Thyroid gland (tissue), 4 donors: ENCODE measurements around the gene UST. TPM values are rescaled to one million over a fixed set of nuclear protein-coding genes. Genes with fewer than 3 reads are reported as not detected.

Experiments used
- DNase-seq, 2 donors: peaks; one replicate each; pipeline ENCODE4 v3.0.0-alpha.2; 2019
- H3K27ac ChIP-seq, 3 donors: fragments of 200-600 bp; sonication (generic); 1 replicate in 2 of 3; 2 replicates in 1 of 3; pipeline ENCODE4 v1.5.1; 2016 to 2019; ENCODE audit warnings: mild to moderate bottlenecking in 1 of 3, moderate library complexity in 1 of 3
- H3K27me3 ChIP-seq: fragments of 200-600 bp; sonication (generic); one replicate; pipeline ENCODE4 v1.5.1; 2019
- H3K36me3 ChIP-seq, 2 donors: fragments of 200-600 bp; sonication (generic); one replicate each; pipeline ENCODE4 v1.5.1; 2016 to 2019
- H3K4me1 ChIP-seq, 2 donors: fragments of 200-600 bp; sonication (generic); one replicate each; pipeline ENCODE4 v1.5.1; 2017 to 2019
- H3K4me3 ChIP-seq, 3 donors: fragments of 200-600 bp; sonication (generic); replicated peaks in 1 of 3; 1 replicate in 2 of 3; 2 replicates in 1 of 3; pipeline ENCODE4 v1.5.1; 2016; ENCODE audit warnings: mild to moderate bottlenecking in 1 of 3
- H3K9me3 ChIP-seq: fragments of 200-600 bp; sonication (generic); one replicate; pipeline ENCODE4 v1.5.1; 2017
- POLR2A ChIP-seq, 2 donors: fragments of 450-650 bp; IDR thresholded peaks; one replicate each; pipeline ENCODE4 v1.6.1; 2017; ENCODE audit warnings: antibody characterized with exemption in 2 of 2, mild to moderate bottlenecking in 2 of 2, moderate library complexity in 1 of 2
- WGBS, 2 donors: methylation state at CpG; one replicate each; pipeline ENCODE4 v1.1.5; 2017; 5-methylcytosine and 5-hydroxymethylcytosine counted together
- intact Hi-C: fragments of 100-400 bp; cut with DNase I; formaldehyde crosslinking; loops from one replicate; pipeline ENCODE4 v1.15.1; 2023
- total RNA-seq, 4 donors: library from RNA; depleted of rRNA; stranded (reverse); fragments of >200 nt; gene quantifications; one replicate each; pipeline ENCODE4 v1.2.3, GENCODE V29; 2016
- TF ChIP-seq, protein P1 (sequence below), 6 experiments: fragments of 200-600 bp in 3 of 6; fragments of 450-650 bp in 3 of 6; sonication (generic) in 3 of 6; IDR thresholded peaks; one replicate each; pipeline ENCODE4 v1.5.1; 2016 to 2019; ENCODE audit warnings: antibody characterized with exemption in 6 of 6, mild to moderate bottlenecking in 2 of 6, inconsistent platforms in 1 of 6, moderate library complexity in 1 of 6

Gene UST
- total RNA-seq, 4 donors from 2014 or later = 73.4 to 91.2 (median 81.4) TPM

DNA sequence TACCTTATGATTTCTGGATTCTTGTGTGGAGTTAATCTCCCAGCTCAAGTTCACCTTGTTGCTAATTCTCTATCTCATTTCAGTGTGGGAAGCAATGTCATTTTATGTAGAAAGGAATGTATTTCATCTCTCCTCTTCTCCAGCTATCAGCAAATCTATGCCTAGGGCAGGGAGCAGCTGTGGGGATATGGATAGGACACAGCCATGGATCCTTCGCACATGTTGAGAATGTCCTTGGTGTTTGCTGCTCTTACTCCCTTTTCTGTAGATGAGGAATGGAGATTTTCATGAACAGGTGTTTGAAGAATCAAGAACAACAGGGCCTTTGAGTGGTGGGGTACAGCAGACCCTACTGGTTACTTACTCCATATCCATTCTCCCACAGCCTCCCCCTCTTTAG is 182.0 kb downstream of the UST start:
- Histone ChIP-seq H3K27me3 (no peaks in the 10 kb centered on the region), H3K4me3 (no peak overlapping the region), H3K27ac (no peak overlapping the region), H3K36me3 (no peaks in the 10 kb centered on the region), H3K4me1 (no peaks in the 10 kb centered on the region), H3K9me3 (no peaks in the 10 kb centered on the region)
- no peak for DNase-seq
- no peak for TF ChIP-seq POLR2A (IDR thresholded peaks at IDR 0.05)
- TF ChIP-seq, protein P1, sequence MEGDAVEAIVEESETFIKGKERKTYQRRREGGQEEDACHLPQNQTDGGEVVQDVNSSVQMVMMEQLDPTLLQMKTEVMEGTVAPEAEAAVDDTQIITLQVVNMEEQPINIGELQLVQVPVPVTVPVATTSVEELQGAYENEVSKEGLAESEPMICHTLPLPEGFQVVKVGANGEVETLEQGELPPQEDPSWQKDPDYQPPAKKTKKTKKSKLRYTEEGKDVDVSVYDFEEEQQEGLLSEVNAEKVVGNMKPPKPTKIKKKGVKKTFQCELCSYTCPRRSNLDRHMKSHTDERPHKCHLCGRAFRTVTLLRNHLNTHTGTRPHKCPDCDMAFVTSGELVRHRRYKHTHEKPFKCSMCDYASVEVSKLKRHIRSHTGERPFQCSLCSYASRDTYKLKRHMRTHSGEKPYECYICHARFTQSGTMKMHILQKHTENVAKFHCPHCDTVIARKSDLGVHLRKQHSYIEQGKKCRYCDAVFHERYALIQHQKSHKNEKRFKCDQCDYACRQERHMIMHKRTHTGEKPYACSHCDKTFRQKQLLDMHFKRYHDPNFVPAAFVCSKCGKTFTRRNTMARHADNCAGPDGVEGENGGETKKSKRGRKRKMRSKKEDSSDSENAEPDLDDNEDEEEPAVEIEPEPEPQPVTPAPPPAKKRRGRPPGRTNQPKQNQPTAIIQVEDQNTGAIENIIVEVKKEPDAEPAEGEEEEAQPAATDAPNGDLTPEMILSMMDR (IDR thresholded peaks at IDR 0.05) = no peak
- WGBS, 2 donors = 100% methylated on average over 1 of the region's 1 CpG
- intact Hi-C loops = no loop called here

DNA sequence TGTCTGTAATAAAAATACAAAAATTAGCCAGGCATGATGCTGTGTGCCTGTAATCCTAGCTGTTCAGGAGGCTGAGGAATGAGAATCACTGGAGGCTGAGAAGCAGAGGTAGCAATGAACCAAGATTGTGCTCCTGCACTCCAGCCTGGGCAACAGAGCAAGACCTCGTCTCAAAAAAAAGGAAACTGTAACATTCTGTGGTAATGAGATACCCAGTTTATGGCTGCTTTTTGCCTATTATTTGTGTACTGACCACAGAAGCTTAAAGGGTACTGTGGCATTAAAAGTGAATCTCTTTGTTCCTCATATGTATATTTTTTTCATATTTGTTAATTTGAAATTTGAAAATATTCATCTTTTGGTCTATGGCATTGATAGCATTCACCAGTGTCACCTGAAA is 185.4 kb downstream of the UST start:
- no peak for DNase-seq
- H3K4me1 ChIP-seq = peaks cover 3 to 22% of the 10 kb centered on the region in 2 donors
- H3K9me3 ChIP-seq = no peaks in the 10 kb centered on the region
- no peak overlapping the region for H3K27ac ChIP-seq
- no peak overlapping the region for H3K4me3 ChIP-seq
- H3K27me3 ChIP-seq = no peaks in the 10 kb centered on the region
- WGBS, 2 donors = 82 to 93% methylated on average over 1 of the region's 1 CpG
- H3K36me3 ChIP-seq = no peaks in the 10 kb centered on the region
- intact Hi-C loops = no loop called here
- TF ChIP-seq, protein P1 (IDR thresholded peaks at IDR 0.05) = no peak
- no peak for TF ChIP-seq POLR2A (IDR thresholded peaks at IDR 0.05)

DNA sequence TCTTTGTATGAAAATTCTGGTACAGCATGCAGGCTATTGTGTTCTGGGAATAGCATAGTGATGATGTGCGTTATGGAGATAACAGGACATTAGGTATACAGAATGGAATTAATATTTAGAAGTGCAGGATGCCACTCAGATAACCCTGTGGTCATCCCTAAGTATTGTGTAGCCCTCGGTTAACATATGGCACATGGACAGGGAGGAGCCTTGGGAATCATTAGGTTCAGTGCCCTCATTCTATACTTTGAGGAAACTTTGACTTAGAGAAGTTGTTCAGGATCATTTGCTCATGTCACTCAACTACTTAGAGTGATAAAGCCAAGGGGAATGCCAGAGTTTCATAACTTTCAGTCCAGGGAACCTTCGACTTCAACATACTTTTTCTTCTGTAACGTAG is 185.9 kb downstream of the UST start:
- no peak for TF ChIP-seq POLR2A (IDR thresholded peaks at IDR 0.05)
- TF ChIP-seq, protein P1 (IDR thresholded peaks at IDR 0.05) = no peak
- Histone ChIP-seq H3K27ac (no peak overlapping the region), H3K4me1 (peaks cover 3 to 22% of the 10 kb centered on the region in 2 donors), H3K27me3 (no peaks in the 10 kb centered on the region), H3K36me3 (no peaks in the 10 kb centered on the region), H3K4me3 (no peak overlapping the region), H3K9me3 (no peaks in the 10 kb centered on the region)
- WGBS, 2 donors = 92 to 93% methylated on average over 4 of the region's 4 CpGs
- no peak for DNase-seq
- intact Hi-C loops = no loop called here

DNA sequence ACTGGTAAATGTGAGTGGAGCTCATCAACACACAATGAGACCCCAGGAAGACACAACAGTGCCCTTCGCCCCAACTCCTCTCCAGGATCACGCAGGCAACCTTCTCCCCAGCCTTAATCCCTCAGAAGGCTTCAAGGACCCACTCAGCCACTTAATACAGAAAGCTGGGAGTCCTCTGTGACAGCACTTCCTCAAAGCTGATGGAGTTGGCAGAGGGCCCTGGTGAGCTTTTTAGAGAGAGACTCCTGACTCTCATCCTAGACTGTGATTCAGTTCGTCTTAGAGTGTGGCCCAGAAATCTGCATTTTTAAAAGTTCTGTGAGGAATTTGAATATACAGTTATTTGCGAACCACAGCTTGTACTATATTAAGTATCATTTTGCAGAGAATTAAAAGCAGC is 187.7 kb downstream of the UST start:
- peak; percentile 88 to 90 for DNase-seq
- intact Hi-C loops = no loop called here

DNA sequence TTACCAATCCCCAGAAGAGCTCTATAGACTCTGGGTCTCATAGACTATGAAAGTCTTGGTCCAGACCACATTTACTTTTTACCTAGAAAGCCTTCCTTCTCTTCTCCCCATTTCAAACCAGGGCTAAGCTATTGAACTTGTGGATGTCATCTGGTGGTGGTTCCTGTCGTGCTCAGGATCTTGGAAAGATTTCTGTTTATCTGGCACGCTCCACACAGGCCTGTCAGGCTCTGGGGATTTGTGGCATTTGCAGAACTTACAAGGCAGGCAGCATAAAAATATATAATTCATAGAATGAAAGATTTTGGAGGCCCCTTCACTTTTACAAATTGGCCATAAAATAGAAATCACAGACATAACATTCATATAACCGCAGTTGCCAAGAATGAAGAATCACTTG is 188.1 kb downstream of the UST start:
- Histone ChIP-seq H3K27ac (no peak overlapping the region), H3K4me1 (peaks cover 3 to 22% of the 10 kb centered on the region in 2 donors), H3K9me3 (no peaks in the 10 kb centered on the region), H3K27me3 (no peaks in the 10 kb centered on the region), H3K36me3 (no peaks in the 10 kb centered on the region), H3K4me3 (no peak overlapping the region)
- no peak for TF ChIP-seq POLR2A (IDR thresholded peaks at IDR 0.05)
- TF ChIP-seq, protein P1 (IDR thresholded peaks at IDR 0.05) = no peak
- intact Hi-C loops = no loop called here
- no peak for DNase-seq
- WGBS, 2 donors = 34 to 39% methylated on average over 3 of the region's 3 CpGs

More for the DNA sequence above, 187.7 kb downstream of the UST start:
- Histone ChIP-seq H3K36me3 (no peaks in the 10 kb centered on the region), H3K4me1 (peaks cover 3 to 22% of the 10 kb centered on the region in 2 donors), H3K27me3 (no peaks in the 10 kb centered on the region), H3K9me3 (no peaks in the 10 kb centered on the region), H3K4me3 (no peak overlapping the region), H3K27ac (no peak overlapping the region)
- TF ChIP-seq, protein P1 (IDR thresholded peaks at IDR 0.05) = no peak
- no peak for TF ChIP-seq POLR2A (IDR thresholded peaks at IDR 0.05)
- 30 to 37% methylated on average over 4 of the region's 4 CpGs for WGBS, 2 donors
